KOPT-K1 (cell line): ENCODE measurements around the gene CHM.
"Not testable (repeated sequence)": the region's sequence is repeated elsewhere in the genome, so short reads cannot be mapped to it uniquely, and the experiment has no call there.

ENCODE experiments used
- H3K27ac ChIP-seq: fragments of 200-600 bp; sonication (generic); 2 replicates; pipeline ENCODE4 v1.5.1; 2016; ENCODE audit warnings: antibody characterized with exemption, mild to moderate bottlenecking, low read depth, low read length; ENCODE audit not compliant: poor library complexity, severe bottlenecking
- H3K36me3 ChIP-seq: fragments of 200-600 bp; sonication (generic); 2 replicates; pipeline ENCODE4 v1.5.1; 2017; ENCODE audit warnings: antibody characterized with exemption, mild to moderate bottlenecking, low read length, moderate library complexity; ENCODE audit not compliant: insufficient read depth
- H3K9me3 ChIP-seq: fragments of 200-600 bp; sonication (generic); 2 replicates; pipeline ENCODE4 v1.5.1; 2017; ENCODE audit warnings: antibody characterized with exemption, low read length, mild to moderate bottlenecking; ENCODE audit not compliant: insufficient read depth, poor library complexity, severe bottlenecking

CHM gene

GRCh38 chrX:86014421-86014820, 32.9 kb downstream of the CHM start:
- Histone ChIP-seq H3K36me3 (peaks cover 4% of the 10 kb centered on the region; the same call in 1 of the 2 replicates), H3K9me3 (no peaks in the 10 kb centered on the region), H3K27ac (no peak overlapping the region)

GRCh38 chrX:86013792-86014191, 33.6 kb downstream of the CHM start:
- H3K9me3 ChIP-seq: no peaks in the 10 kb centered on the region
- H3K27ac ChIP-seq: no peak overlapping the region
- H3K36me3 ChIP-seq: peaks cover 4% of the 10 kb centered on the region; the same call in 1 of the 2 replicates

- no peaks in the 10 kb centered on the region for H3K9me3 ChIP-seq
- H3K36me3 ChIP-seq: no peaks in the 10 kb centered on the region; the same call in 1 of the 2 replicates
- no peak overlapping the region for H3K27ac ChIP-seq
Measured at GRCh38 chrX:86012188-86012587, 35.2 kb downstream of the CHM start.

GRCh38 chrX:86009803-86010202, 37.6 kb downstream of the CHM start:
- H3K27ac ChIP-seq, H3K36me3 ChIP-seq: not testable (repeated sequence)

DNA sequence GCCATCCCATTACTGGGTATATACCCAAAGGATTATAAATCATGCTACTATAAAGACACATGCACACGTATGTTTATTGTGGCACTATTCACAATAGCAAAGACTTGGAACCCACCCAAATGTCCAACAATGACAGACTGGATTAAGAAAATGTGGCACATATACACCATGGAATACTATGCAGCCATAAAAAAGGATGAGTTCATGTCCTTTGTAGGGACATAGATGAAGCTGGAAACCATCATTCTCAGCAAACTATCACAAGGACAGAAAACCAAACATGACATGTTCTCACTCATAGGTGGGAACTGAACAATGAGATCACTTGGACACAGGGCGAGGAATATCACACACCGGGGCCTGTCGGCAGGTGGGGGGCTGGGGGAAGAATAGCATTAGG, 39.5 kb downstream of the CHM start:
- H3K27ac ChIP-seq, H3K36me3 ChIP-seq, H3K9me3 ChIP-seq: not testable (repeated sequence)

More at GRCh38 chrX:86009803-86010202, 37.6 kb downstream of the CHM start:
- H3K9me3 ChIP-seq: not testable (repeated sequence)

GRCh38 chrX:86002076-86002896, 45.1 kb downstream of the CHM start:
- Histone ChIP-seq H3K27ac (no peak overlapping the region), H3K36me3 (no peaks in the 10 kb centered on the region), H3K9me3 (no peaks in the 10 kb centered on the region)

DNA sequence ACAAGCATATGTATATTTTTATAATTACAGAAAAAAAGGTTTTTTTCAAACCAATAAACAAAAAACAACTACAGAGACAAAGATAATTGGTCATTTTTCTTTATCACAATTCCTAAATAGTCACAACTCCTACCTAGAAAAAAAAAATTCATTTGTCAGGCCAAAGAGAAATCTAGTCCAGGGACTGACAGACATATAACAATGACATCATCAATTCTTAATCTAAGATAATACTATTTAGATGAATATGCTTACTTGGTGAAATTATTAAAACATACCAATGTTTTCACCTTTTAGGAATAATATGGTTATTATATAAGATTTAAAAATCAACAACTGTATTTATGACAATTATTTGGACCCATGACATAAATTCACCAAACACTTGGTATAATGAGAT, 48.4 kb downstream of the CHM start:
- no peaks in the 10 kb centered on the region for H3K9me3 ChIP-seq
- no peaks in the 10 kb centered on the region for H3K36me3 ChIP-seq
- no peak overlapping the region for H3K27ac ChIP-seq

GRCh38 chrX:85996555-85996954, 50.8 kb downstream of the CHM start:
- no peak overlapping the region for H3K27ac ChIP-seq
- H3K9me3 ChIP-seq: no peaks in the 10 kb centered on the region
- H3K36me3 ChIP-seq: no peaks in the 10 kb centered on the region

- Histone ChIP-seq H3K36me3 (no peaks in the 10 kb centered on the region), H3K9me3 (no peaks in the 10 kb centered on the region), H3K27ac (no peak overlapping the region)
Measured at GRCh38 chrX:85995641-85996040, 51.7 kb downstream of the CHM start.

DNA sequence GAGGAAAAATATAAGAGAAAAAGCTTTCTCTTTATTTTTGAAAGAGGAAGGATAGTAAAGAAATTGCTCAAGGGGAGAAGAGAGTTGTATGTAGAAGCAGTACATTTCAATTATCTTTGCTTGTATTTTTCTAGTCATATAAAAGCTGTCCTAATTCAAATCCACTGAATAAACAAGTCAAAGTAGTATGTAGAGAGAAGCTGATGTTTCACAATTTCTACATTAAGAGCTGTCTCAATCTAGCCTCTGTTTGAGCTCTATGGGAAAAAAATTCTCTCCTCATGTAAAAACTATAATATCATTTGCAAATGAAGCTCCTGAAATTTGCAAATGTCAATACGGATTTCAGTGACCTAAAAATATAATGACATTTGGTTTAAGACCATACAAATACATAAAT, 52.6 kb downstream of the CHM start:
- H3K27ac ChIP-seq: no peak overlapping the region
- no peaks in the 10 kb centered on the region for H3K9me3 ChIP-seq
- no peaks in the 10 kb centered on the region for H3K36me3 ChIP-seq

DNA sequence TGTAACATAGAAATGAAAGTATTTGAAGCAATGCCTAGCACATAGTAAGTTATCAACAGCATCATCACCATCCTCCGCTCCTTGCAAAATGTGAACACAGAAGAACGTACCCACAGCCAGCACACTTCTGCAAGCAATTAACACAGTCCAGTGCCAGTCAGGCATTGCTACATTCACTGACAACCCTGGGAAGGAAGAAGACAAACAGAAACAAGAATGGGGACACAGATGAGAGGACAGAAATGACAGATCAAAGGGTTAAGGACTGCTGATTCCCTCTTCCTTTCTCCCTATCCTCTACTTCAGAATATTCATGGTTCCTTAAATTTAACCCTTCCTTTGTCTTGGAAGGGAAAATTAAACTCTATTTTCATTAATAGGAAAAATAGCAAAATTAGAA, 53.1 kb downstream of the CHM start:
- no peaks in the 10 kb centered on the region for H3K36me3 ChIP-seq
- peaks cover under 1% of the 10 kb centered on the region for H3K9me3 ChIP-seq
- no peak overlapping the region for H3K27ac ChIP-seq

GRCh38 chrX:85993539-85994197, 53.7 kb downstream of the CHM start:
- Histone ChIP-seq H3K27ac (no peak overlapping the region), H3K36me3 (no peaks in the 10 kb centered on the region), H3K9me3 (peaks cover 6% of the 10 kb centered on the region)

GRCh38 chrX:85992811-85993229, 54.5 kb downstream of the CHM start:
- Histone ChIP-seq H3K9me3 (peaks cover 8% of the 10 kb centered on the region), H3K27ac (no peak overlapping the region), H3K36me3 (no peaks in the 10 kb centered on the region)

- Histone ChIP-seq H3K27ac (no peak overlapping the region), H3K9me3 (peaks cover 8% of the 10 kb centered on the region)
Measured at GRCh38 chrX:85988353-85988752, 59.0 kb downstream of the CHM start.

DNA sequence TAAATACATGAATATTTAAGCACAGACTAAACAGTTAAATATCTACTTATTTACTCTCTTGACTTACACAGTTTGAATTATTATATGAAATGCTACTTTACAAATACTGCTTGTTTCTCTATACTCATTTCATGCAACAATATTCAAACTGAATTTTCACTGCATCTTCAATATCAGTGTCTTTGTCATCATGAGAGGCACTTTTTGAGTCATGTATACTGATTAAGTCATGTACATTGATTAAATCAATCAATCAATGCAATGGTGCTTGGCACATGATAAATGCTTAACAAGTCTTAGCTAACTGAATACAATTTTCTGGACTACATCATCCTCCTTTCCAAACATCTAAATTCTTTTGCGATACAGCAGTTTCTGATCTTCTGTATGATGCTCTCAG, 67.1 kb downstream of the CHM start:
- H3K27ac ChIP-seq: no peak overlapping the region
- peaks cover 30% of the 10 kb centered on the region for H3K36me3 ChIP-seq
- no peaks in the 10 kb centered on the region for H3K9me3 ChIP-seq

More at GRCh38 chrX:85988353-85988752, 59.0 kb downstream of the CHM start:
- H3K36me3 ChIP-seq: no peaks in the 10 kb centered on the region

DNA sequence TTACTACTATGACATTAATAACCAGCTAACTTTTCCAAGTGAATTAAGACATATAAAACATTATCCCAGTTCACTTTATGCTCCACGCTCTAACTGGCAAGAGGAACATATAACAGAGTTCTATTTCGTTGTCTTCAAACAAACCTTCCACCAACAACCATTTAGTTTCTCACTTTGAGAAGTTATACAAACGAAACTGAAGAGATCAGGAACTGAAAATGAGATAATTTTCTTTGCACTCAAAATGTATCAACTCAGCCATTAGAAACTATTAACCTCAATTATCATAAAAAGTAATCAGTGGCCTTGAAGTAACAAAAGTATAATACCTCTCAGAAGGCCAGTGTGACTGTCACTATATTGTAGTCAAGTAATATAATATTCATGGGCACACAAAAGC, 70.1 kb downstream of the CHM start:
- Histone ChIP-seq H3K9me3 (no peaks in the 10 kb centered on the region), H3K36me3 (peaks cover 36% of the 10 kb centered on the region), H3K27ac (no peak overlapping the region)
